A549 treated with CORT108297 at 1 μM for 4 hours (cell line): Measurements from ENCODE around the gene NIPBL. TPM values are rescaled to one million over a fixed set of nuclear protein-coding genes. Genes with fewer than 3 reads are reported as not detected.

Source experiments
- total RNA-seq: library from RNA; stranded (reverse); fragments of 200-300 nt; extraction: Qiagen RNA extraction; gene quantifications from 5 replicates; pipeline ENCODE4 v1.2.3, GENCODE V29; 2022

Gene NIPBL
- 11.3 to 15.5 TPM (median 13.3 TPM) in 5 replicates for total RNA-seq

GRCh38 chr5:36876299-36876964, at the start of gene NIPBL:
Gene NIPBL (plus strand): TSS chr5:36876769. CDS start chr5:36953697, 76,928 bp downstream.

